GM10266 (cell line): ENCODE data around the gene CARD9.

Experiments
- DNase-seq: peaks from one replicate; pipeline ENCODE4 v3.0.0; 2012; ENCODE audit errors: extremely low spot score
- TF ChIP-seq, protein P1 (sequence below): IDR thresholded peaks from 2 replicates; pipeline ENCODE4 v1.5.1; 2012; ENCODE audit warnings: mild to moderate bottlenecking, low read depth; ENCODE audit not compliant: control insufficient read depth, insufficient read depth; ENCODE audit errors: missing control alignments

The CARD9 gene

DNA sequence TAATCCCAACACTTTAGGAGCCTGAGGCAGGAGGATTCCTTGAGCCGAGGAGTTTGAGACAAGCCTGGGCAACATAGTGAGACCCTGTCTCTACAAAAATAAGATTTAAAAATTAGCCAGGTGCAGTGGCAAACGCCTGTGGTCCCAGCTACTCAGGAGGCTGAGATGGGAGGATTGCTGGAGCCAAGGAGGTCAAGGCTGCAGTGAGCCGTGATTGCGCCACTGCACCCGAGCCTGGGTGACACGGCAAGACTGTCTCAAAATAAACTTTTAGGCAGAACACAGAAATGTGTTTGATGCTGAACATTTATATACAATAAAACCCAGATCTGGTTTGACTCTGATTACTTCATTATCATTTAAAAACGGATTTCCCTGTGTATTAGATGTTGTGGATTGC lies 32.0 kb upstream of the CARD9 start:
- no peak for DNase-seq
- TF ChIP-seq, protein P1, sequence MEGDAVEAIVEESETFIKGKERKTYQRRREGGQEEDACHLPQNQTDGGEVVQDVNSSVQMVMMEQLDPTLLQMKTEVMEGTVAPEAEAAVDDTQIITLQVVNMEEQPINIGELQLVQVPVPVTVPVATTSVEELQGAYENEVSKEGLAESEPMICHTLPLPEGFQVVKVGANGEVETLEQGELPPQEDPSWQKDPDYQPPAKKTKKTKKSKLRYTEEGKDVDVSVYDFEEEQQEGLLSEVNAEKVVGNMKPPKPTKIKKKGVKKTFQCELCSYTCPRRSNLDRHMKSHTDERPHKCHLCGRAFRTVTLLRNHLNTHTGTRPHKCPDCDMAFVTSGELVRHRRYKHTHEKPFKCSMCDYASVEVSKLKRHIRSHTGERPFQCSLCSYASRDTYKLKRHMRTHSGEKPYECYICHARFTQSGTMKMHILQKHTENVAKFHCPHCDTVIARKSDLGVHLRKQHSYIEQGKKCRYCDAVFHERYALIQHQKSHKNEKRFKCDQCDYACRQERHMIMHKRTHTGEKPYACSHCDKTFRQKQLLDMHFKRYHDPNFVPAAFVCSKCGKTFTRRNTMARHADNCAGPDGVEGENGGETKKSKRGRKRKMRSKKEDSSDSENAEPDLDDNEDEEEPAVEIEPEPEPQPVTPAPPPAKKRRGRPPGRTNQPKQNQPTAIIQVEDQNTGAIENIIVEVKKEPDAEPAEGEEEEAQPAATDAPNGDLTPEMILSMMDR, result no peak

DNA sequence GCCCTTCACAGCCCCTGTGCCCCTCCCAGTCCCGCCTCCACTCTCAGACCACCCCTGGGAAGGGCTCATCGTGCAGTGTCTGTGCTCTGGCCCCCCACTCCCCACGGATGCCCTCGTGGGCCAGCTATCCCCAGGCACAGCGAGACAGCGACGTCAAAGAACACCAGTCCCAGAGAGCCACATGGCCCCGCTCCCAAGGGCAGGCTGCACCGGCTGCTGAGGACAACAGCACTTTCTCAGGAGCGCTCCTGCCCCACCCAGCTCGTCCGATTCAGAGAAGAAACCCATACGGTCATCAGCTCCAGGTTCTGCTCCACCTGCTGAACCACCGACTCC lies 31.3 kb upstream of the CARD9 start:
- no peak for DNase-seq
- TF ChIP-seq, protein P1, result no peak

DNA sequence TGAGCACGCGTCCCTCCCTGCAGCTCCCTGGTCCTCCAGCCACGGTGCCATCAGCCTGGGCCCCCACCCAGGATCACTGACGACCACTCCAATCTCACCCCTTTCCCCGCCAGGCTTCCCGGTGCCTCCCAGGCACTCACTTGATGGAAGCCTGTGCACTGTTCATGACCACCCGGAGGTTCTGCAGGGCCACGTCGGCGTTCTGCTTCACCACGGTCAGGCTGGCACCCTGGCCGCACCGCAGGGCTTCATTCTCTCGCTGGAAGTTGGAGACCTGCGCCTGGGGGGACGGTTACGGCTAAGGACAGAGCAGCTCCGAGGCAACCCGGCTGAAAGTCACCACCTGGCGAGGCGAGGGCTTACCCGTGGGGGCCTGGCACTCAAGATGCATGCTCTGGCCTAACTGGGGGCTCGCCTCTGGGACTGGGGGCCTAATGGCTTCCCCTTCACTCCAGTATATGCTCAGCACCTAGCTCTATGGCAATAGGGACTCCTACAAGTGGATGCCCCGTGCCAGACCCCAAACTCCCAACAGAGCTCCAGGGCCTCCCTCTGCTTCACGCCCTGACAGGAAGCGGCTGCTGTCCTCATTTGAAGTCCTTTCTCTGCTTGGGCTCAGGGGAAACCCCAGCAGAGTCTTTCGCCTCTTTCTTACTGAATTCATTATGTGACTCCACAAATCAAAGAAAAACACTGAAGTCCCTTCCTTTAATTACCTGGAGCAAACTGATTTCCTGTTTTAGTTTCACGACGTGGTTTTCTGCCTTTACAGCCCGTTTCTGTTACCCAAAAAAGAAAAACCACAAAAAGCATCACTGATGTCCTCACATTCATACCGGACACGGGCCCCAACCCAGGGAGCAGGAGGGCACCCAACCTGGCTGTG lies 30.7 kb upstream of the CARD9 start:
- DNase-seq, result peak; percentile 76
- TF ChIP-seq, protein P1, result no peak

DNA sequence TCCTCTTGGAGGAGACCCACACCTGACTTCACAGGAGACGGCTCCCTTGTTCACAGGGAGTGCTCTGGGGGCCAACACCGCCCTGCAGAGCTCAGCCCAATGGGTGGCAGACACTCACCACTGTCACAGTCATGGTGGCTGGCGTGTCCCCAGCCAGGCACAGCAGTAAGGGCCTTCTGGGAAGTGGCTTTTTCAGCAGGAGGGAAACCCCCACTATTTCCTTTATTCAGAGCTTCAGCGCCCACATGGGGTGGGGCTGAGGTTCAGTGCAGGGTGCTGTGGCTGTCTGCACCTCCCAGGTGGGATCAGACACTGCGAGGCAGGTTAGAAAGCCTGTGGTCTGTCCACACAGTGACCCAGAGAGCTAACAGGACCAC lies 30.1 kb upstream of the CARD9 start:
- peak; percentile 76 for DNase-seq
- TF ChIP-seq, protein P1, result no peak

DNA sequence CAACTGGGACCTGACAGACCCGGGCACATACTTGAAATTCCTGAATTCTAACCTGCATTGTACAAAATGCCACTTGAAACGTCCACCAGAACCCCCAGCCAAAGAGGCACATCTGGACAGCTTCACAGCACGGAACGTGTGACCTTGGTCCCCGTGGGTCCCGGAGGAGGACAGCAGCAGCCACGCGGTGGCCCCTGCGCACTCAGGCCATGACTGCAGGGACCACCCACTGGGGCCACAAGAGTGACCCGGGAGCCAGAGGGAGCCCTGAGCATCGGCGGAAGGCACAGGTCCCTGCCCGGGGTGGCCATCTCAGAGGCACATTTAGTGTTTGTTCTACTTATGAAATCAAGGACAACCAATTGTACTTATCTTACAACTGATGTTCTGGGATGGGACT lies 28.6 kb upstream of the CARD9 start:
- TF ChIP-seq, protein P1, result no peak
- no peak for DNase-seq

DNA sequence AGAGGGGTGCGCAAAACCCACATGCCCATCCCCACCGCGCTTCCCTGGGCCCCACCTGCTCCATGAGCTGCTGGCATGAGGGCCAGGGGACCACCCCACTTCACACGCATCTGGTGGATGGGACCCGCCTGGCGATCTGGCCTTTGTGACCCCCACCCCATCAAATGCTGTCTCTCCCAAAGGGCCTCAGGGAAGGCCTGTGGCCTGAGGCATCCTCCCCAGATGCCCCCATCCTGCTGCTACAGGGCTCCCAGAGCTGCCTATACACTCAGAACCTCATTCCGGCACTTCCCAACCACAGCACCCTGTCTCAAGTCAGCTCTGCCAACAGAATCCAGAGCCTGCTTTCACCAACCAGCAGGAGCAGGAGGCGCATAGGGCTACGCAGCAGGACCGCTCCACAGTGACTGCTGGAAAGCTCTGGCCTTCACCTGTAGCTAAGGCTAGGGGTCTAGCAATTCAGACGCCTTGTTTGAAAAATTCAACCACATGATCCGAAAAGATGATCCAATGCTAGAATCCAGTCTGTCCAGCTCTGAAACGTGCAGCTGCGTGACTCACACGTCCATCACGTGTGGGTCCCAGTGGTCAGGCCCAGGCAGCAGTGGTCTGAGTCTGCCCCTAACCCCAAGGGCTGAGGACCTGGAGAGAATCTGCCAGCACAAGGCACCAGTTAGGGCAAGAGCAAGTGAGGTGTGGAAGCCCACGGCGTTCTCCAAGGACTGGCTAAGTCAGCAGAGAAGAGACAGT lies 27.9 kb upstream of the CARD9 start:
- DNase-seq, result no peak
- TF ChIP-seq, protein P1, result no peak
